ENCODE results near the gene DYNLRB1.
A peak's percentile ranks its signal among the peaks of the same experiment; 100 is the strongest.

The DYNLRB1 gene

GRCh38 chr20:34538671-34539123, 22.5 kb downstream of the DYNLRB1 start:
- Histone ChIP-seq H3K27ac (ENCODE audit: low read length) (no peak overlapping the region), H3K4me1 (ENCODE audit: insufficient read depth, low read length) (no peaks in the 10 kb centered on the region), H3K9me3 (ENCODE audit: insufficient read depth, low read depth, low read length) (no peaks in the 10 kb centered on the region), H3K9ac (ENCODE audit: low read depth, low read length) (no peak overlapping the region), H3K4me3 (ENCODE audit: low read length) (no peak overlapping the region), H3K36me3 (ENCODE audit: insufficient read depth, low read depth, low read length) (peaks cover 62% of the 10 kb centered on the region), H3K27me3 (ENCODE audit: insufficient read depth, low read length) (no peaks in the 10 kb centered on the region)

- H3K36me3 ChIP-seq (ENCODE audit: insufficient read depth, low read depth, low read length), result peaks cover 55% of the 10 kb centered on the region
- no peak overlapping the region for H3K27ac ChIP-seq (ENCODE audit: low read length)
- no peak overlapping the region for H3K4me3 ChIP-seq (ENCODE audit: low read length)
- peaks cover 1% of the 10 kb centered on the region; the same call in 1 of the 2 replicates for H3K27me3 ChIP-seq (ENCODE audit: insufficient read depth, low read length)
- no peak overlapping the region for H3K9ac ChIP-seq (ENCODE audit: low read depth, low read length)
- H3K9me3 ChIP-seq (ENCODE audit: insufficient read depth, low read depth, low read length), result no peaks in the 10 kb centered on the region
- no peaks in the 10 kb centered on the region for H3K4me1 ChIP-seq (ENCODE audit: insufficient read depth, low read length)
Measured at GRCh38 chr20:34539756-34540155, 23.5 kb downstream of the DYNLRB1 start.

- Histone ChIP-seq H3K36me3 (ENCODE audit: insufficient read depth, low read depth, low read length) (peaks cover 45% of the 10 kb centered on the region), H3K9ac (ENCODE audit: low read depth, low read length) (no peak overlapping the region), H3K4me1 (ENCODE audit: insufficient read depth, low read length) (no peaks in the 10 kb centered on the region), H3K4me3 (ENCODE audit: low read length) (no peak overlapping the region), H3K9me3 (ENCODE audit: insufficient read depth, low read depth, low read length) (no peaks in the 10 kb centered on the region), H3K27me3 (ENCODE audit: insufficient read depth, low read length) (peaks cover 9% of the 10 kb centered on the region; the same call in 1 of the 2 replicates), H3K27ac (ENCODE audit: low read length) (no peak overlapping the region)
Measured at GRCh38 chr20:34540596-34541263, 24.5 kb downstream of the DYNLRB1 start.

GRCh38 chr20:34541264-34541901, 25.2 kb downstream of the DYNLRB1 start:
- peaks cover 9% of the 10 kb centered on the region; the same call in 1 of the 2 replicates for H3K27me3 ChIP-seq (ENCODE audit: insufficient read depth, low read length)
- peaks cover 40% of the 10 kb centered on the region for H3K36me3 ChIP-seq (ENCODE audit: insufficient read depth, low read depth, low read length)
- H3K4me3 ChIP-seq (ENCODE audit: low read length), result no peak overlapping the region
- H3K27ac ChIP-seq (ENCODE audit: low read length), result no peak overlapping the region
- no peaks in the 10 kb centered on the region for H3K9me3 ChIP-seq (ENCODE audit: insufficient read depth, low read depth, low read length)
- H3K9ac ChIP-seq (ENCODE audit: low read depth, low read length), result no peak overlapping the region
- H3K4me1 ChIP-seq (ENCODE audit: insufficient read depth, low read length), result no peaks in the 10 kb centered on the region

- Histone ChIP-seq H3K27me3 (ENCODE audit: insufficient read depth, low read length) (peaks cover 9% of the 10 kb centered on the region; the same call in 1 of the 2 replicates), H3K4me3 (ENCODE audit: low read length) (no peak overlapping the region), H3K27ac (ENCODE audit: low read length) (no peak overlapping the region), H3K9ac (ENCODE audit: low read depth, low read length) (no peak overlapping the region), H3K4me1 (ENCODE audit: insufficient read depth, low read length) (no peaks in the 10 kb centered on the region), H3K9me3 (ENCODE audit: insufficient read depth, low read depth, low read length) (no peaks in the 10 kb centered on the region), H3K36me3 (ENCODE audit: insufficient read depth, low read depth, low read length) (peaks cover 37% of the 10 kb centered on the region)
Measured at GRCh38 chr20:34541917-34542316, 25.7 kb downstream of the DYNLRB1 start.

- H3K9ac ChIP-seq (ENCODE audit: low read depth, low read length), result no peak overlapping the region
- peaks cover 32% of the 10 kb centered on the region for H3K36me3 ChIP-seq (ENCODE audit: insufficient read depth, low read depth, low read length)
- no peak overlapping the region for H3K4me3 ChIP-seq (ENCODE audit: low read length)
Measured at GRCh38 chr20:34542439-34542838, 26.2 kb downstream of the DYNLRB1 start.

GRCh38 chr20:34543463-34544056, 27.3 kb downstream of the DYNLRB1 start:
- H3K9ac ChIP-seq (ENCODE audit: low read depth, low read length), result no peak overlapping the region
- H3K4me3 ChIP-seq (ENCODE audit: low read length), result no peak overlapping the region
- H3K27ac ChIP-seq (ENCODE audit: low read length), result no peak overlapping the region
- H3K9me3 ChIP-seq (ENCODE audit: insufficient read depth, low read depth, low read length), result no peaks in the 10 kb centered on the region
- no peaks in the 10 kb centered on the region for H3K4me1 ChIP-seq (ENCODE audit: insufficient read depth, low read length)
- peaks cover 28% of the 10 kb centered on the region for H3K36me3 ChIP-seq (ENCODE audit: insufficient read depth, low read depth, low read length)
- H3K27me3 ChIP-seq (ENCODE audit: insufficient read depth, low read length), result peaks cover 9% of the 10 kb centered on the region; the same call in 1 of the 2 replicates

More at GRCh38 chr20:34542439-34542838, 26.2 kb downstream of the DYNLRB1 start:
- Histone ChIP-seq H3K4me1 (ENCODE audit: insufficient read depth, low read length) (no peaks in the 10 kb centered on the region), H3K9me3 (ENCODE audit: insufficient read depth, low read depth, low read length) (no peaks in the 10 kb centered on the region), H3K27me3 (ENCODE audit: insufficient read depth, low read length) (peaks cover 9% of the 10 kb centered on the region; the same call in 1 of the 2 replicates), H3K27ac (ENCODE audit: low read length) (no peak overlapping the region)

GRCh38 chr20:34544109-34544796, 28.0 kb downstream of the DYNLRB1 start:
- peak overlapping the region; percentile 25; the same call in 1 of the 2 replicates for H3K9ac ChIP-seq (ENCODE audit: low read depth, low read length)
- no peak overlapping the region for H3K27ac ChIP-seq (ENCODE audit: low read length)
- H3K4me3 ChIP-seq (ENCODE audit: low read length), result peak overlapping the region; percentile 66; the same call in 1 of the 2 replicates
- no peaks in the 10 kb centered on the region for H3K9me3 ChIP-seq (ENCODE audit: insufficient read depth, low read depth, low read length)
- no peaks in the 10 kb centered on the region for H3K4me1 ChIP-seq (ENCODE audit: insufficient read depth, low read length)
- H3K27me3 ChIP-seq (ENCODE audit: insufficient read depth, low read length), result peaks cover 9% of the 10 kb centered on the region; the same call in 1 of the 2 replicates
- H3K36me3 ChIP-seq (ENCODE audit: insufficient read depth, low read depth, low read length), result peaks cover 22% of the 10 kb centered on the region

GRCh38 chr20:34546751-34547181, 30.5 kb downstream of the DYNLRB1 start:
- no peak overlapping the region for H3K9ac ChIP-seq (ENCODE audit: low read depth, low read length)
- no peak overlapping the region for H3K27ac ChIP-seq (ENCODE audit: low read length)
- no peaks in the 10 kb centered on the region for H3K9me3 ChIP-seq (ENCODE audit: insufficient read depth, low read depth, low read length)
- H3K27me3 ChIP-seq (ENCODE audit: insufficient read depth, low read length), result peaks cover 9% of the 10 kb centered on the region; the same call in 1 of the 2 replicates
- H3K4me3 ChIP-seq (ENCODE audit: low read length), result no peak overlapping the region
- no peaks in the 10 kb centered on the region for H3K4me1 ChIP-seq (ENCODE audit: insufficient read depth, low read length)
- H3K36me3 ChIP-seq (ENCODE audit: insufficient read depth, low read depth, low read length), result peaks cover under 1% of the 10 kb centered on the region; the same call in 1 of the 2 replicates

GRCh38 chr20:34547844-34548613, 31.8 kb downstream of the DYNLRB1 start:
- no peaks in the 10 kb centered on the region for H3K9me3 ChIP-seq (ENCODE audit: insufficient read depth, low read depth, low read length)
- H3K4me3 ChIP-seq (ENCODE audit: low read length), result no peak overlapping the region
- H3K36me3 ChIP-seq (ENCODE audit: insufficient read depth, low read depth, low read length), result no peaks in the 10 kb centered on the region
- no peak overlapping the region for H3K9ac ChIP-seq (ENCODE audit: low read depth, low read length)
- no peaks in the 10 kb centered on the region for H3K4me1 ChIP-seq (ENCODE audit: insufficient read depth, low read length)
- no peak overlapping the region for H3K27ac ChIP-seq (ENCODE audit: low read length)
- H3K27me3 ChIP-seq (ENCODE audit: insufficient read depth, low read length), result peaks cover 9% of the 10 kb centered on the region; the same call in 1 of the 2 replicates

Data from iPS-20b (cell line).